Stimulated activated CD4-positive, alpha-beta T cell treated with anti-CD3 and anti-CD28 coated beads, Interleukin-1b, Interleukin-23, amount 100 ng/mL, for 24 hours (primary cell): ENCODE data around the gene FAM181A.

Source experiments
- DNase-seq, 4 experiments: peaks; one replicate each; pipeline ENCODE4 v3.0.0-alpha.2; 2020; ENCODE audit warnings: low read depth in 4 of 4, low spot score in 1 of 4

FAM181A gene

GRCh38 chr14:93977171-93977570 lies 50.0 kb downstream of the FAM181A start:
- no peak for DNase-seq

- peak in 3 of 4 experiments; percentile 51 to 68 (median 61) for DNase-seq
Observed at GRCh38 chr14:93977790-93978581, 50.8 kb downstream of the FAM181A start.

- no peak for DNase-seq
Observed at GRCh38 chr14:93978735-93979134, 51.6 kb downstream of the FAM181A start.
